NCI-H2196 treated with DMSO at 0.1 percent for 48 hours (cell line): Measurements from ENCODE around the gene TOR1B.
"Not testable (repeated sequence)": the region's sequence is repeated elsewhere in the genome, so short reads cannot be mapped to it uniquely, and the experiment has no call there.

ENCODE experiments used
- DNase-seq: peaks from one replicate; lab custom pipeline; 2025; ENCODE audit not compliant: unreplicated experiment; lab: John Stamatoyannopoulos, UW

The TOR1B gene

GRCh38 chr9:129802833-129803675 lies at the start of gene TOR1B:
Gene TOR1B, plus strand, starts transcription at chr9:129803184. Its CDS starts 29 bp downstream, at chr9:129803213.
- DNase-seq: peak; percentile 68

DNA sequence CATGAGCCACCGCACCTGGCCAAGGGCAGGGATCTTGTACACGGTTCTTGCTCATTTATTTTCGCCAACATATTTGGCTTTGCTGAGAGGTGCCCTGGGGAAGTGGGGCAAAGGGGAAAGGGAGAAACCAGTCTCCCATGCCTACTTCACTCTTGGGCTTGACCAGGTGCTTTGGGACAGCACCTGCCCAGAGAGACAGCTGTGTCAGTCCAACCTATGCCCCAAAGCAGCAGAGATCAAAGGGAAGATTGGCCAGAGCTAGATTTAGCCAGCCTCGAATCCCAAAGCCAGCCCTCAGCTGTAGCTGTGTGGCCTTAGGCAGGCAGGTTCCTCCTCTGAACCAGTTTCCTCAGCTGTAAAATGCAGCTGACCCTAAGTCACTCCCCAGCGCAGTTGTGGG lies 47.8 kb upstream of the TOR1B start:
- no peak for DNase-seq

GRCh38 chr9:129756191-129756590 lies 46.8 kb upstream of the TOR1B start:
- no peak for DNase-seq

GRCh38 chr9:129757045-129757444 lies 45.9 kb upstream of the TOR1B start:
- DNase-seq: no peak

GRCh38 chr9:129759319-129759718 lies 43.7 kb upstream of the TOR1B start:
- no peak for DNase-seq

DNA sequence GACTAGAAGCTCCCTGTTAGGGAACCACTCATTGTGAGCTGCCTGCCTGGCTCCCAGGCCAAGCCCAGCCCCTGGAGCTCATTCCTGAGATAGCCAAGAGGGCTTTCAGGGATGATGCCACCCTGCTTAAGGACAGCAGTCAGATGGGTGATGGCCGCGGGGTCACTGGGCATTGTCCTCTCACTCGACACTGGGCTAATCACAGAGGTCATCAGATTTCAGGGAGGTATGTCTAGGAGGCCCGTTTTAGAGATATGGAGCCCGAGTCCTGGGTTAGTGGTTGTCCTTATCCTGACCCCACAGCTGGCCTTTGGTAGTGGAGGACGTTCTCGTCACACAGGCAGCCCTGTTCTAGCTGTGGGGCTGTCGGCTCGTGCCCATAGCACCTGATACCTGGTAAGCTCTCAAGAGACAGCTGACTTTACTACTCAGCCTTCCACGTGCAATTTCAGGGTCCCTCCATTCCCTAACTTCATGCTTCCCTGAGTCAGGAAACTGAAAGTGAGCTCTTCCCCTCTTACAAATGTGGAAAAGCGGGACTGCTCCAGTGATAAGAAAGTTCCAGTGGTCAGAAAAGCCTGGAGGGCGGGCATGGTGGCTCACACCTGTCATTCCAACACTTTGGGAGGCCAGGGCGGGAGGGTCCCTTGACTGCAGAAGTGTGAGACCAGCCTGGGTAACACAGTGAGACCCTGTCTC lies 43.0 kb upstream of the TOR1B start:
- DNase-seq: no peak

- DNase-seq: not testable (repeated sequence)
These were observed 42.2 kb upstream of the TOR1B start for GRCh38 chr9:129760784-129761183.

GRCh38 chr9:129761293-129761900 lies 41.6 kb upstream of the TOR1B start:
- no peak for DNase-seq

DNA sequence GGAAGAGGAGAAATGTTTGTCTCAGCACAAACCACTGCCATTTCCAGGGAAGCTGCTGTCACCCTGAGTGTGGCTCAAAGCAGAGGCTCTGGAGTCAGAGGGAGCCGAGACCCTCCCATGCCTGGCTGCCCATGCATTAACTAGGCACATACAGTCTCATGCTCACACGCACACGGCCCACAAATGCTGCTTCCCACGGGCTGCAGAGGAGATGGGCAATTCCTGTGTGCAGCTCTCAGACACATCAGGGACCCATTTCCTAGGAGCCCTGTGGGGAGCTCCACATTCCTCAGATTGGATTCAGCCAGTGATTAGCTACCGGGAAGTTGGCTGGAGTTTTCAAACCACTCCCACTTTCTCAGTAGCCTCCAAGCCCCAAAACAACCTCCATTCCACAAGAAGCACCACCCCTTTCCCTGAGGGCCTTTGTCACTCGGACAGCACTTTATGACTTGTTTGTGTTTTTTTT lies 41.0 kb upstream of the TOR1B start:
- DNase-seq: no peak

DNA sequence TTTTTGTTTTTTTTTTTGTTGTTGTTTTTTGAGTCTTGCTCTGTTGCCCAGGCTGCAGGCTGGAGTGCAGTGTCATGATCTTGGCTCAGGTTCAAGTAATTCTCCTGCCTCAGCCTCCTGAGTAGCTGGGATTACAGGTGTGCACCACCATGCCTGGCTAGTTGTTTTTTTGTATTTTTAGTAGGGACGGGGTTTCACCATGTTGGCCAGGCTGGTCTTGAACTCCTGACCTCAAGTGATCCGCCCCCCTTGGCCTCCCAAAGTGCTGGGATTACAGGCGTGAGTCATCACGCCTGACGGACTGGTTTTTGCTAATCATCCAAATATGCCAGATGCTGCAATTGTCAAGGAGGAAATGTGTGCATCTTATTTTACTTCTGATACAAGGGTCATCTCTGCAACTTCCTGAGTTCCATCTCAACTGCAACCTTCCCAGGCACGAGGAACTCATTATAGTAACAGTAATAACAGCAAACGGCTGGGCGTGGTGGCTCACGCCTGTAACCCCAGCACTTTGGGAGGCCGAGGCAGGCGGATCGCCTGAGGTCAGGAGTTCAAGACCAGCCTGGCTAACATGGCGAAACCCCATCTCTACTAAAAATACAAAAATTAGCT lies 40.5 kb upstream of the TOR1B start:
- not testable (repeated sequence) for DNase-seq

GRCh38 chr9:129762985-129763926 lies 39.7 kb upstream of the TOR1B start:
- no peak for DNase-seq

DNA sequence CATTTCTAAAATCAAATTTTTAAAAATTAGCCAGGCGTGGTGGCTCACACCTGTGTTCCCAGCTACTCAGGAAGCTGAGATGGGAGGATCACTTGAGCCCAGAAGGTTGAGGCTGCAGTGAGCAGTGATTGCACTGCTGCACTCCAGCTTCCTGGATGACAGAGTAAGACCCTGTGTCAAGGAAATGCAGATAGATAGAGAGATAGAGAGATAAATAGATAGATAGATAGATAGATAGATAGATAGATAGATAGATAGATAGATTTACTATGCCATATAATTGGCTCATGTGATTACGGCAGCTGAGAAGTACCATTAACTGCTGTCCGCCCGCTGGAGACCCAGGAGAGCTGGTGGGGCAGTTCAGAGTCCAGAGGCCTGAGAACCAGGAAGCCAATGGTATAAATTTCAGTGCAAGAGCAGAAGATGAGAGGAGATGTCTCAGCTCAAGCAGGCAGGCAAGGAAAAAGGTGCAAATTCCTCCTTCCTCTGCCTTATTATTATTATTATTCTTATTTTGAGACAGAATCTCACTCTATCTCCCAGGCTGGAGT lies 37.1 kb upstream of the TOR1B start:
- no peak for DNase-seq

- DNase-seq: no peak
These were observed 34.5 kb upstream of the TOR1B start for GRCh38 chr9:129768486-129768885.

DNA sequence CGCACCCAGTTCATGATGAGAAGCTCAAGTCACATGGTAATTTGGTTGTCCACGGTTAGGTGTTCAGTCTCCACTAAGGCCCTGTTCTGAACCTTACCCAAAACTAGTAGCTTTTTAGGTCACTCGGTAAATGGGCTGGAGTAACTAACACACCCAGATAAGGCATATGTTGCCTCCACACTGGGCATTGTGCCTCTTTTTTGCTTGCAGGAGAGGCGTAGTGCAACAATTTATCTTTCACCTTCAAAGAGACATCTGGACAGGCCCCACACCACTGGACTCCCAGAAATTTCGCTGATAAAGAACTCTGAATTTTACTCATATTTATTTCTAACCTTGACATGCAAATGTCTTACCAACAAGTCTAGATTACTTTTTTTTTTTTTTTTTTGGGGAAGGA lies 33.3 kb upstream of the TOR1B start:
- DNase-seq: no peak

GRCh38 chr9:129770741-129771140 lies 32.2 kb upstream of the TOR1B start:
- DNase-seq: no peak

GRCh38 chr9:129773262-129774048 lies 29.5 kb upstream of the TOR1B start:
- no peak for DNase-seq

DNA sequence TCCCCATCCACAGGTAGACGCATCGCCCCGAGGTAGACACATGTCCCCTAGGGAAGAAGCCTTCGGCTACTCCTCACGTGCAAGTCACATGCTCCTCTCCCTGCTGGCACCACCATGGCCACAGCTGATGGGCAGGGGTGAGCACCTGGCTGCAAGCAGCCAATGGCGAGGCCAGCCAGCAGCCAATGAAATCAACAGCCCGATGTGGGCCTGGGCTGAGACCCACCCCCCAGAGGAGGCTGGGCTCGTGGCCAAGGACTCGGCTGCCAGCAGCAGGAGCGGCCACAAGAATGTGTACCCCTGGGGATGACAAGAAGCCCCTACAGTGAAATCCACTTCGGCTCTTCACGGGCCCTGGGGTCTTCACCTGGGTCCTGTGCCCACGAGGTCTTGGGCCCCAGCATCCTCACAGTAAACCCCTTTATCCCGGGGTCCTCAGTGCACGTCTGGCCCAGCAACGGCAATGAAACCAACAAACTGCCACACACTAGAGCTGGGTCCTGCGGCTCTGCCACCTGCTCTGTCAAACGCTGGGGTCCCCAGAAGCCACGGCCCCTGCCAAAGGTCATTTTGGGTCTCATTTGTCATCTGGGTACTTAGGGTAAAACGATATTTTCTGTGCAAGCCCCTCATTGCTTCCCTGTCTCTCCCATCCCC lies 28.1 kb upstream of the TOR1B start:
- DNase-seq: no peak

GRCh38 chr9:129775448-129775798 lies 27.6 kb upstream of the TOR1B start:
- no peak for DNase-seq

DNA sequence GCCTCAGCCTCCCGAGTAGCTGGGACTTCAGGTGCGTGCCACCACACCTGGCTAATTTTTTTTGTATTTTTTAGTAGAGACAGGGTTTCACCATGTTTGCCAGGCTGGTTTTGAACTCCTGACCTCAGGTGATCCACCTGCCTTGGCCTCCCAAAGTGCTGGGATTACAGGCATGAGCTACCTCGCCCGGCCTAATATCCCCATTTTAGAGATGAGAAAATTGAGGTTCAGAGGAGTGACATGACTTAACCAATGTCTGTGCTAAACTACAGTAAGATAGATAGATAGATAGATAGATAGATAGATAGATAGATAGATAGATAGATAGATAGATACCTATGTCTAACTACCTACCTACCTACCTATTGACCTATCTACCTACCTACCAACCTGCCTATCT lies 26.9 kb upstream of the TOR1B start:
- not testable (repeated sequence) for DNase-seq
